Islet of Langerhans (tissue), 1 donor: ENCODE results near the gene EEFSEC.

Source experiments
- FAIRE-seq: peaks from one replicate; lab custom pipeline; 2011; peaks lifted over from hg19 to GRCh38; lab: Jason Lieb, UNC

EEFSEC gene

DNA sequence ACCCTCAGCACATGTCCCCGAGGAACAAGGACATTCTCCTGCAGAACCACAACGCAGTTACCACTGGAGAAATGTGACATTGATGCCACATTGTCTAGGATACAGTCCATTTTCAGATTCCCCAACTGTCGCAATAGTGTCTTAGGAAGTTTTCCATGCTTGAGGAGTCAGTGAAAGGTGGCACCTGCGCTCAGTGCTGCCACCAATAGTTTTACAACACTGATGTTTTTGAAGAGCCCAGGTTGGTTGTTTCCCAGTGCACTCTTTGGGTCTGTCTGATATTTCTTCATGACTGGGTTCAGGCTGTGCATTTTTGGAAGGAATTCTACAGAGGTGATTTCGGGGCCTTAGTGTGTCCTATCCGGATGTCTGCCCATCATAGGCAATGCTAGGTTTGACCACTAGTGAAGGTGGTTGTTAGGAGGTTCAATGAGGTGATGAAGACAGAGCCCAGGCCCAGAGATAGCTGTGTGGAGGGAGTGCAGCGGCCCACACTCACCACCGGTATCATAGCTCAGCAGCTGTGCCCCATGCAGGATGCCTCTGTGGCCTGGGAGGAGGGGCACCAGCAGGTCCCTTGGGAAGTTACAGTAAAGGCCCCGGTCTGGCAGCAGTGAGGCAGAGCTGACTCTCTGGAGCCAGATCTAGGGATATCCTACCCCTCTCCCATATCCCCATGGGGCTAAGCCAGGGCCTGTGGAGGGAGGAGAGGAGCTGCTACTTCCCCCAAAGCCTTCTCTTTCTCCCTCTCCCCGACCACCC is 216.8 kb downstream of the EEFSEC start:
- no peak for FAIRE-seq

DNA sequence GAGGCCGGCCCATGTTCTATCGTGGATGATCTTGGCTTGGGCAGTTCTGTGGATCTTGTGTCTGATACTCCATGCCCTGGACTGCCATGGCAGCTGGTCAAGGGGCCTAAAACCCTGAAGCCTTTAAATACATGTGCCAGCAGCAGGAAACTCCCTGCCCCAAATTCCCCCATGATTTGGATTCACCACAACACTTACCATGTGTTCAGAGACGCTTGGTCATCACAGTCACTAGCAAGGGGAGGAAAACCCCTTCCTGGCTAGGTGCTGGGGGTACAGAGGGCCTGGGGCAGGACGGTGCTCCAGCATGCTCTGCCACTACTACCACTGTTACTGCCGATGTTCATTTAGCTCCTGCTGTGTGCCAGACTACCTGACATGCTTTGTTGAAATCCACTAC is 219.0 kb downstream of the EEFSEC start:
- no peak for FAIRE-seq

DNA sequence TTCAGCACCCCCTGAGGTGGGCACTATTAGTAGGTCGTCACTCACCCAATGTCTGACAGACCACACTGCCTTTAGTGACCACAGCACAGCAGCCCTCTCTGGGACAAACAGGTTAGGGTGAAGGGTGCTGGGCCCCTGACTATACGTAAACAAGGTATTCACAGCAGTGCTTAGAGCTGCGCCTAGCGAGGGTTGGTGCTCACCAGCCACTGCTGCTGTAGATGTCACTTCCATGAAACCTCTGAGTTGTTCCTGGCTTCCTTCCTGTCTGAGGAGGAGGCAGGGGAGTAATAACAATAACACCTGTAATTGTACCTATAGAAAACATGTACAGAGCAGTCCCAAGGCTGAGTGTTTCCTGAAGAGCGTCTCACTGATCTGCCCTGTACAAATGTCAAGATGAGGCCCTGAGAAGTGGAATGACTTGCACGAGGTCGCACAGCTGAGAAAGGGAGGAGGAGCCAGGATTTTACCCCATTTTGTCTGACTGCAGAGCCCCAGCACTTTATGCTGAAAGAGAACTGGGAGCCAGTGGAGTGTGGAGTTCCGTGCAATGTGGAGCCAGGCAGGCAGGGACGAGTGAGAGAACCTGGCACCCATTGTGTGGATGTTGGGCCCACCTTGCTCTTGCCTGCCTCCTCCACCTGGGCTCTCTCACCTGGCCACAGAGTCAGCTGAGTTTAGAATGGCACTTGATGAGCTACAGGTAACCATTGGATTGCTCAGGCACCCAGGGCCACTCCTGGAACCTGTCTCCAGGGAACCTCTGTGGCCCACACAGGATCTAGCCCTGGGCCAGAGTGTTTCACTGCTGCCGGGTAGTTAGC is 219.6 kb downstream of the EEFSEC start:
- FAIRE-seq = no peak

DNA sequence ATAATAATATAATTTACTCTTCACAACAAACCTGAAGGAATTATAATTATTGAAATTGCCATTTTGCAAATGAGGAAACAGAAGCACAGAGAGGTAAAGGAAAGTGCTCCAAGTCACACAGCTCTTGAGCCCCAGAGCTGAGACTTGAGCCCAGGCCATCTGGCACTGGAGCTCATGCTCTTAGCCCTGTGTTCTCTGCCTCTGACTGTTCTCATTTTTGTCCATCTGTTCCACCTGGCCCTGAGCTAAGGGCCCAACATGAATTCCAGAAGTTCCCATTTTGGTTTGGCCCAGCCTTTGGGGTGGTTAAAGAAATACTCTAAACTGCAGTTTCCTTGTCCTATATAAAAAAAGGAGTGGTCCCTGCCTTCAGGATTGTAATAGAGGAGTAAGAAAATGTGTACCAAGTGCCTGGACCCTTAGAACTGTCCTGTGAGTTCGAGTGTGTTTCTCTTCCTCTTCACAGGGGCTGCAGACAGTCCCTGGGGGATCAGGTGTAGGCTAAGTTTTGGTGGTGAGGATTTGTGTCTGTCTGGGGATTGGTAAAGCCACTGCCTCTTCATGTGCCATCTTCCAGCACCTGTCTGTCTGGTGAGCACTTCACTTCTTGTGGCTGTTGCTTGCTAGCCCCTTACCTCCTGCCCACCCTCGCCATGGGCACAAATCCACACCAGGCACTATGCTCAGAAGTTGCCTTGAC is 221.6 kb downstream of the EEFSEC start:
- FAIRE-seq = no peak

DNA sequence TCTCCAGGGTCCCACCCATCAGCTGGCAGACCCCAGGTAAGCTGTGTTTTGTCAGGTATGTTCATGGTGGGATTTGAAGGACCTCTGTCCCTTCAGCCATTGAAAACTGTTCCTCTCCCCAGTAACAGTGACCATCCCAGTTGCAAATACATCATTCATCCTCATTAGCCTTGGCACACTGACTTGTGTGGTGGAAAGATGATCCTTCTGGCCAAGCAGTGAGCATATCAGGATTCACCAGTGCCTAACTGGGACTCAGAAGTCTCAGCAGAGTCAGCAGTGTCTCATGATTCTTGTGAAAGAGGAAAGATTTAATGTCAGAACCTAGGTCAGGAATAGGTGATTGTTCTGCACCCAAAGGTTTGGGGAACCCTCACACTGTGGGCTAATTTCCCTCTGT is 223.2 kb downstream of the EEFSEC start:
- no peak for FAIRE-seq

DNA sequence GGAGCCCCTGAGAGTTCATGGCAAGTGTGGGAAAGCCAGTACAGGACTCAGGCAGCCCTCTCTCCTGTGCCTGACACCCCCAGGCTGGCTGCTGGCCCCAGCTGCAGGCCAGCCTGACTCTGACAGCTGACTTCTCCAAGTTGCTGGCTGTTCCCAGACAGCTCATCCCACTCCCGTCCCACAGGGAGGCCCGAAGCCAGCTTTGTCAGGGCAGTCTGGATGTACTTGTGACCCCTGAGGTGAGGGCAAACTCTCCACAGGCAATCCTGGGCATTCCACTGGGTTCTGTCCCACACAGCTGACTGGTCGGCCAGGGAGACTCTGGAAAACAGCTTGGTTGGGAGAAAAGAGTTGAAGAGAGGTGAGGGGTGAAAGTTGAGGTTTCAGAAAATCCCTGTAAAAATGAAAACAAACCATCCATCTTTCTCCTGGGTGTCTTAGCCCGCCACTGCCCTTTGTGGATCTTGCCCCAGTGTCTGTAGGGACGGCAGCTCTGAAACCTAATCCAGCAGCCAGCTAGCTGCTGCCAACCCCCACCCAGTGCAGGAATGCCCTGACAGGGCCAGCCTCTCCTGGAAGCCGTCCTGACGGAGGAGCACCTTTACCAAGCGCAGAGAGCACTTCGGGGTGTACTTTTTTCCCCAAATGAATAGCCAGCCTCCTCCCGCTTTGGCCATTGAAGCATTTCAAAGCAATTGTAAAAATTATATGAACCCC is 225.5 kb downstream of the EEFSEC start:
- no peak for FAIRE-seq

DNA sequence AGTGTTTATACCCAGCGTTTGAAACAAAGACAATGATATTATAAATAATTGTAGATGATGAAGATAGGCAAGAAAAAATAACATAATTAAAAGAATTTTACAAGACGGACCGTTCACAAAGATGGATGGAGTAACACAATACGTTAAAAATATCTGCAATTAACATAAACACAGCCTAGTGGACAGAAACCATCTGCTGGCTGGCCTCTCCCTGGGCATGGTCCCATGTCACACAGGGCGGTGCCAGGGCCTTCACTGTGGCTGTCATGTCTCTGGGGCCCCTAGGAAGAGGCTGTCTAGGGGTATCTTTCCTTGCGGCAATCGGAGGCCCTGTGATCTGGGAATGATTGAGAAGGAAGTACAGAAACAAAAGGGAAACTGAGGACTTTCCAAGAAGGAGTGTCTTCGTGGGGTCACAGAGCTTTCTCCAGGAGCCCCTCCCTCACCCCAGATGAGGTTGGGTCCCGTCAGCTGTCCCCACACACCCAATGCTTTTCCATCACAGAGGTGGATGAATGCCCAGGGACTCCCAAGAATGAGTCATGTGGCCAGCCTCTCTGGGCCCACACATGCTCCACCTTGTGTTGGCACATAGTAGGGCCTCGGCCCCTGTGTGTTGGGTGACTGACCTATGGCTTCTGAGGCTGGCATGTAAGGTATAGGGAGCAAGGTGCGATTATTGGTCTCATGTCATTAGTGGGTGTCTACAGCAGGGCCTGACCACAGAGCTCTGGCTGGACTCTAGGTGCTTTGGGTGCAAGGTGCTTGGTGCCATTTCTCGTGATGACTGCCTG is 226.3 kb downstream of the EEFSEC start:
- FAIRE-seq = no peak

DNA sequence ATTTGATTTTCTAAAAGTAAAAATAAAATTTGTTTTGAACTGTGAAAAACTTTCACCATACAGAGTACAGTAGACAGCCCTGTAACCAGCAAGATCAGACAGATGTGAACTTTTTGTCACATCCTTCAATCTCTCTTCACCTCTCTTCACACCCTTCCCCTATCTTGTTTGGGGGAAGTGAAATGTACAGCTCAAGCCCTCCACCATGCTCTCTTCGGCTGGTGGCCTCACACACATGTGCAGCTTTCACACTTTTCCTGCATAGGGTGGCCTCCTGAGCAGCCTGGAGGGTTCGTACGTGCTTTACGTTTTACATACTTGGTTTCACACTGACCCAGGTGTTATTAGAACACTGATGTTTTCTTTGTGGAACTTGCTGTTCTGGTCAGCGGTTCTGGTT is 227.0 kb downstream of the EEFSEC start:
- FAIRE-seq = no peak

DNA sequence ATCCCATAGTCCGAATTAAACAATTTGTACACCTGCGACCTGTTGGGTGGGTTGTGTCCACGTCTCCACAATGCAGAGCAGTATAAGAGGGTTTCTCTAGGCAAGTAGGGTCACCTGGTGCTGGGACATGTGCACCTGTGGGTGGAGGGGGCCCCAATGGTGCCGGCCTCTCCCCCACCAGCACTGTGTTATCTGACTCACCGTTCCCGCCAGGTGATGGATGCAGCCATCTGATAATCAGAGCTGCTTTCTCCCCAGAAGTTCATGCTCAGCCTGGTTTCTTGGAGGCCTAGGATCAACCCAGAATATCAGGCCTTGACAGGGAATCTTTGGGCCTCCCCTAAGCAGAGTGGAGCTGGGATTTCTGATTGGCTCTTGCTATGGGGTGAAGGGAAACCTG is 227.4 kb downstream of the EEFSEC start:
- FAIRE-seq = no peak

DNA sequence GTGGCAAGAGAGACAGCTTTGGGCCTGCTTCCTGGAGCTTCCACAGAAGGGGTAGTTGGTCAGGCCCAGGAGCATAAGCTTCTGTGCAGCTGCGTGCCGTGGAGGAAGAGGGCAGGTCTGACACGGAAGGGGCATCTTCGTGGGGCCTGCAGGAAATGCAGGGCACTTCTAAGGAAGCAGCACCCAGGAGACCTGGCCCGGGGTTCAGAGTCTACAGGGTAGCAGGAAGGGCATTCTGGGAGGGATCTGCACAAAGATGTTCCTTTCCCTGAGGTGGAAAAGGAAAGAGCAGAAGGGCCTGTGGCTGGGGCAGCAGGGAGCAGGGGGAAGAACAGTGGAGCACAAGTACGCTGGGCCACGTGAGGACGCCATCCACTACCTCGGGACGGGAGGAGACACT is 228.3 kb downstream of the EEFSEC start:
- FAIRE-seq = no peak

DNA sequence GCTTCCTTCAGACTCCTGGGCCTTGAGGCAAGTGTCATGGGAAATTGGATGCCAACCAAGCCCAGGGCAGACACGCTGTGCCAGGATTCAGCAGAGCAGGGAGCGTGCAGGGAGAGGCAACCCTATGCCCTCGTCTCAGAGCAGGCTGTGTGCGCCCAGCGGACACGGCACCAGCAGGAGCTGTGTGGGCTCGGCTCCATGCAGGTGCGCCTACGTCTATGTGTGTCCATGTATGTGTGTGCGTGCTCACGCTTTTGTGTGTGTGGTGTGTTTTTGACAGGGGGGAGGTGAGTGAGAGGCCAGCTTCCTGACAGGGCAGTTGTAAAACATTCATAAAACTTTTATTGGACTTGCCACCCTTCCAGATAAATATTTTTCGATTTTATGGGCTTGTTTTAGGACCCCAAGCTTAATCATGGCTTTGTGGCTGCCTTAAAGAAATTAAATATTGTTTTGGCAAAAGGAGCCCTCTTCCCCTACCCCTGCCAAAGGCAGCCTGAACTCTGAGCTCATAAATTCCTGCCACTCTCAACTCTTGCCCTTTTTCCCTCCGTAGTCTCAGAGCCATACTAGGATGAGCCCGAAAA is 229.0 kb downstream of the EEFSEC start:
- FAIRE-seq = no peak

DNA sequence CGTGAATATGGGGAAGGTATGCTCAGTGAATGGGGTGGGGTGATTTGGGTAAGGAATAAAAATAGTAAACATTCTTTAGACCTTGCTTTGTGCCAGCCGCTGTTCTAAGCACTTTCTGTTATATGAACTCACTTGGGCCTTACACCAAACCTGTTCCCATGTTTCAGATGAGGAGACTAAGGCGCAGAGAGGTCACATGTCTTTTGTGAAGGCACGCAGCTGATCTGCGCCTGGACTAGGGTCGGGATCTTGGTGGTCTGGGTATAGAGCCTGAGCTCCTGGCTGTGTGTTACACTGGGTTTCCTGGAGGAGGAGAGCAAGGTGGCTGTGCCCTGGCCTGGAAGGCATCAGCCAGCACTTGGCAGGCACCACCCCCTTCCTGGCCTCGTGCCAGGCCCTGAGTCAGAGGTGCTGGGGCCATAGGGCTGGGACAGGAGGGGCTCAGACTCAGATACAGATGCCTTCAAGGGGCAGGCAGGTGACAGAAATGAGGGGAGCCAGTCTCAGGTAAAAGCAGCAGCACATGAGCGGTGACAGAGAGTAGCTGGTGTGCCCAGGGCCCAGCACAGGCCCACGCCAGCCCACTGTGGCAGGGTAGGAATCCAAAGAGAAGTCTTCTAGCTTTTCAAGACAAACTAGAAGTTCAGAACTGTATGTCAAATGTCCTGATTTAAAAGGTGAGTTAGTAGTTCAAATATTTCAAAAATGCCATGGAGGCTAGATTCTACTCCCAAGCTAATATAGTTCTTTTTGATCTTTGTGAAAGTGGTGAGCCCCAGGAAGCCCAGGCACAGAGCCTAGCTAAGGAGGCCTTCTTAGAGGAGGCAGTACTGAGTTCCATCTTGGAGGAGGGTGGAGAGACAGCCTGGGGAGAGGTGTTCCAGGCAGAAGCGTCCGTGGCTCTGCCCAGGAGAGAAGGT is 230.3 kb downstream of the EEFSEC start:
- no peak for FAIRE-seq

DNA sequence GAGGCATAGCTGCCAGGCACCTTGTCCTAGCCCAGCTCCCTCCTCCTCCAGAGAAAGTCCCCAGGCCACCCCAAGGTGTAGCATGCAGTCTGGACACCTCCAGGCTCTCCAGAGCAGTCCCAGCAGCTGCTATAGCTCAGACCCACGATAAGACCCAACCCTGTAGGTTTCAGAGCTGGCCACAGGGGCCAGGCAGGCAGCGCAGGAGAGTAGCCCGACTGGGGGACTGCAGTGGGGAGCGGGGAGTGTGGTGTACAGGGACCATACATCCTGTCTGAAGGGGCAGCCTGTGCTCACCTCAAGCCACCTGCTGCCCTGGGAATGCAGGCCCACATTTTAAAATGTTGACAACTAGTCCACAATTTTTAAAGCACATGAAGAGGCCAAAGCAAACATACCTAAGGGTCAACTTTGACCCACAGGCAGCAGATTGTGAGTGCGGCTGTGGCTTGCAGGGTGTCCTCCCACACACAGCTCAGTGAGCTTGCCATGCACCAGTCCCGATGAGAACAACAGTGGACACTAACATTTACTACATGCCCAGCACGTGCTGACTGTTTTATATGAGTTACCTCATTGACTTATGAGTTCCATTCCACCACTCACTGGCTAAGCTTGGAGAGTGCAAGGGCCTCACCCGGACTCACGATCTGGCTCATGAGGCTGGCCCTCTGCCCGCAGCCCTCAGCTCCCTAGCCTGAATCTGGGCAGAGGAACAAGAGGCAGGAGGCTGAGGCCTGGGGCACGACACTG is 232.0 kb downstream of the EEFSEC start:
- no peak for FAIRE-seq

DNA sequence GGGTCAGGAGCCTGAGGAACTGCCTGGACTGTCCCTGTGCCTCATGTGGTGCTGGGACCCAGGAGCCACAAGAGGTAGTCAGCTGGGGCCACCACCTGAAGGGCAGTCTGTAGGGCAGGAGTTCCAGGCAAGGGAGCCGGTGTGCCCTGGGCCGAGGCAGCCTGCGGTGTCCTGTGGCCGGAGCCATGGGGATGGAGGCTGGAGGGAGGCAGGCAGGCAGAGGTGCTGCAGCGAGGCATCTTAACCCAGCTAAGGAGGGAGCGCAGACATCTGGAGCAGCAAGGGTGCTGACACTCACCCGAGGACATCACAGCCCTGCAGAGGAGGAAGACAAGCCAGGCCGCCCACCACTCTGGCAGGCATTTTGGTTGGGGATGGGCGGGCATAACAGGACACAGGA is 235.7 kb downstream of the EEFSEC start:
- FAIRE-seq = no peak

DNA sequence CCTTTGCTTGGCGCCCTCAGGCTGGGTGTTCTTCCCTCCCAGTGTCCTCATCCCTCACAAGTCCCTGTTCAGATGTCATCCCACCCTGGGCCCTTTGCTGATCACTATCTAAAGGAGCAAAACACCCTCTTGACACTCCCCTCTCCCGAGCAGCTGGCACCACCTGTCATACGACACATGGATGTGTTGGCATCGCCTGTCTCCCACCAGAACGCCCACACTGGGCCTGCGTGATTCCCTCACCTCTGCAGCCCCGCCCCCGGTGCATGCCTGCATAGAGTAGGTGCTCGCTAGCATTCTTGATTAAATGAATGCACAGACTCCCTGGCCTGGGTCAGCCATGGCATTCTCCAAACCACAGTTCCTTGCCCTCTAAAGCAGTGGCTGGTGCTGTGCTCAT is 237.6 kb downstream of the EEFSEC start:
- no peak for FAIRE-seq

DNA sequence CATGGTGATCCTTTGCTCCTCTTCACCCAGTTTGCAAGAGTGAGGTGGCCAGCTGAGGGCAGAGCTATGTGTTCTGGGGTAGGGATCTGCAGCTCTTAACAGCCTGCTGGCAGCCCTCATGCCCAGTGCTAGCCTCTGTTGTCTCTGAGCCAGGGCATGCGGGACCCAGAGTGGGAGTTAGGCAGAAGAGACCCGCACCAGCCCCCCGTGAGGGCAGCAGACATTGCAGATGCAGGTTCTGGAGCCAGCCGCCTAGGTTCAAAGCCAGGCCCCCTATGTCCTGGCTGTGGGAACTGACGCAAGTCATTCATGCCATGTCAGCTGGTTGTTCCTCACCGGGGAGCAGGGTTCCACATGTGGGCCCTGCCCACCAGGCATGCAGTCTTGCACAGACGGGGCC is 238.7 kb downstream of the EEFSEC start:
- no peak for FAIRE-seq

DNA sequence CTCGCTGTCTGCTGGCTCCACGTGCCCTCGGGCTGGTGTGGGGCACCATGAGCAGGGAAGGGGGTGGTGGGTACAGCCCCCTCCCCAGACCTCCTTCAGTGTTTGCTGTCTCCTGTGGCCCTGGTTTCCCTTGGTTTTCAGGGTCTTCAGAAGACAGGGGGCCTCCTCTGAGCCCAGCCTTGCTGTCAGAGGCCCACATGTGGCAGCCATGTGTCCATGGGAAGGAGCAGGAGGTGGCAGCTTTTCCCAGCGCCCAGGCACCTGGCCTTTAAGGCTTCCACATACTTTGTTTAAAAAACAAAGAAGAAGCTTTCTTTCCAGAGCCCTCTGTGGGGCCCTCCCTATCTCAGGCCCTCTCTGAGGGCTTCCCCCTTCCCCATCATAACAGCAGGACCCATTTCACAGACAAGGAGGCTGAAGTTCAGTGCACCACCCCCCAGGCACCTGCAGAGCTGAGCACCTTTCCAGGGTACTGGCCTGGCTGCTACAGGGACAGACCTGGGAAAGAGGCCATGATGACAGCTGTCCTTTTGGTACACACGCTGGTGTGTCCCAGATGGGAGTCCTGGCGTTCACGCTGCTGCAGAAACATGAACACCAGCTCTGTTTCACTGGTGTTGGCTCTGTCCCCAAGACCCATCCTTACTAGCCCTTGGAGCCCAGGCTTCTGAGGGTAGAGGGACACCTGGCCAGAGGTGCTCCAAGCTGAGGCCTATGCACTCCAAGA is 239.7 kb downstream of the EEFSEC start:
- FAIRE-seq = no peak

DNA sequence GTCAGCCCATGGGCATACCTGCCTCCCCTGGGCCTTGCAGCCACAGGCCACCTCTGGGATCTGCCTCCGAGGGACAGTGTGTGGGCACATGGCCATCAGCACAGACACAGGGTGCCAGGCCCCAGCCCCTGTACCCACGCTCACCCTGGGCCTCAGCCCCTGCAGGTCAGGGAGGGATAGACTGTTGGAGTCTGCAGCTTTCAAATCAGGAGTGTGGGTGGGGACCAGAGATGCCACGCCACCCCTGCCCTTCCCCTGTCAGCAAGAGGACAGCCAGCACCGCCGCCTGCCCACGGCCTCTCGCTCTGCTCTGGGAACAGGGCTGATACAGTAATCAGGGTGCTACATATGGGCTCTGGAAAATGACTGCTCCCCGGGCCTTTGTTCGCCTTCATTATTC is 240.8 kb downstream of the EEFSEC start:
- no peak for FAIRE-seq

DNA sequence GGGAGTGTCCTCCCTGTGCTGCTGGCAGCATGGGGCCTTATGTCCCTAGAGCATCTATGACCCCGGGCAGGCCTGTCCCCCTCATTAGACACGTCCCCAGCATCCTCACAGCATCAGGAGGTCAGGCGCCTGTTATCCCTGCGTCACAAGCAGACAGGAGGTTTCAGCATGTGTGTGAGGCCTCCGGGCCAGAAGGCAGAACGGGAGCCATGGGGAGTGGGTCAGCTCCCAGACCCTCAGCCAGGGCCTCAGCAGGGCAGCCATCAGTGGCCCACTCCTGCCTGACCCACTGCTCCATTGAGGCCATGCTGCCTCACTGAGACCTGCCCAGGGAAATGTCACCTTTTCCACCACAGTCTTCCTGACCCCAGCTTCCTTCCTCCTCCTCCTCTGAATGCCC is 241.8 kb downstream of the EEFSEC start:
- no peak for FAIRE-seq
